ENCODE data around the gene STOML2. TPM values are rescaled to one million over a fixed set of nuclear protein-coding genes. Genes with fewer than 3 reads are reported as not detected.

Gene STOML2
- total RNA-seq, 1 donor from 2014 or later, result 93.4 TPM

- H3K36me3 Mint-ChIP-seq, result peaks cover 7% of the 10 kb centered on the region
- H3K4me3 Mint-ChIP-seq, result no peak overlapping the region
- DNase-seq (ENCODE audit: low spot score in 2 of 2, unreplicated experiment in 2 of 2), result no peak
Observed at GRCh38 chr9:35074141-35074540, 28.8 kb downstream of the STOML2 start.

GRCh38 chr9:35073279-35073612 lies 29.7 kb downstream of the STOML2 start:
- Mint-ChIP-seq H3K4me3 (no peak overlapping the region), H3K27me3 (ENCODE audit: low read depth) (no peaks in the 10 kb centered on the region), H3K36me3 (peaks cover 7% of the 10 kb centered on the region), H3K27ac (peak overlapping the region; percentile 95), H3K9me3 (no peaks in the 10 kb centered on the region), H3K4me1 (peaks cover 43% of the 10 kb centered on the region)
- DNase-seq (ENCODE audit: low spot score in 2 of 2, unreplicated experiment in 2 of 2), result no peak
- TF ChIP-seq, protein P1, sequence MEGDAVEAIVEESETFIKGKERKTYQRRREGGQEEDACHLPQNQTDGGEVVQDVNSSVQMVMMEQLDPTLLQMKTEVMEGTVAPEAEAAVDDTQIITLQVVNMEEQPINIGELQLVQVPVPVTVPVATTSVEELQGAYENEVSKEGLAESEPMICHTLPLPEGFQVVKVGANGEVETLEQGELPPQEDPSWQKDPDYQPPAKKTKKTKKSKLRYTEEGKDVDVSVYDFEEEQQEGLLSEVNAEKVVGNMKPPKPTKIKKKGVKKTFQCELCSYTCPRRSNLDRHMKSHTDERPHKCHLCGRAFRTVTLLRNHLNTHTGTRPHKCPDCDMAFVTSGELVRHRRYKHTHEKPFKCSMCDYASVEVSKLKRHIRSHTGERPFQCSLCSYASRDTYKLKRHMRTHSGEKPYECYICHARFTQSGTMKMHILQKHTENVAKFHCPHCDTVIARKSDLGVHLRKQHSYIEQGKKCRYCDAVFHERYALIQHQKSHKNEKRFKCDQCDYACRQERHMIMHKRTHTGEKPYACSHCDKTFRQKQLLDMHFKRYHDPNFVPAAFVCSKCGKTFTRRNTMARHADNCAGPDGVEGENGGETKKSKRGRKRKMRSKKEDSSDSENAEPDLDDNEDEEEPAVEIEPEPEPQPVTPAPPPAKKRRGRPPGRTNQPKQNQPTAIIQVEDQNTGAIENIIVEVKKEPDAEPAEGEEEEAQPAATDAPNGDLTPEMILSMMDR (IDR thresholded peaks at IDR 0.05; ENCODE audit: unreplicated experiment), result no peak

More at GRCh38 chr9:35074141-35074540, 28.8 kb downstream of the STOML2 start:
- TF ChIP-seq, protein P1 (IDR thresholded peaks at IDR 0.05; ENCODE audit: unreplicated experiment), result no peak
- peak overlapping the region; percentile 67 for H3K27ac Mint-ChIP-seq
- H3K9me3 Mint-ChIP-seq, result no peaks in the 10 kb centered on the region
- peaks cover 43% of the 10 kb centered on the region for H3K4me1 Mint-ChIP-seq
- H3K27me3 Mint-ChIP-seq (ENCODE audit: low read depth), result no peaks in the 10 kb centered on the region

DNA sequence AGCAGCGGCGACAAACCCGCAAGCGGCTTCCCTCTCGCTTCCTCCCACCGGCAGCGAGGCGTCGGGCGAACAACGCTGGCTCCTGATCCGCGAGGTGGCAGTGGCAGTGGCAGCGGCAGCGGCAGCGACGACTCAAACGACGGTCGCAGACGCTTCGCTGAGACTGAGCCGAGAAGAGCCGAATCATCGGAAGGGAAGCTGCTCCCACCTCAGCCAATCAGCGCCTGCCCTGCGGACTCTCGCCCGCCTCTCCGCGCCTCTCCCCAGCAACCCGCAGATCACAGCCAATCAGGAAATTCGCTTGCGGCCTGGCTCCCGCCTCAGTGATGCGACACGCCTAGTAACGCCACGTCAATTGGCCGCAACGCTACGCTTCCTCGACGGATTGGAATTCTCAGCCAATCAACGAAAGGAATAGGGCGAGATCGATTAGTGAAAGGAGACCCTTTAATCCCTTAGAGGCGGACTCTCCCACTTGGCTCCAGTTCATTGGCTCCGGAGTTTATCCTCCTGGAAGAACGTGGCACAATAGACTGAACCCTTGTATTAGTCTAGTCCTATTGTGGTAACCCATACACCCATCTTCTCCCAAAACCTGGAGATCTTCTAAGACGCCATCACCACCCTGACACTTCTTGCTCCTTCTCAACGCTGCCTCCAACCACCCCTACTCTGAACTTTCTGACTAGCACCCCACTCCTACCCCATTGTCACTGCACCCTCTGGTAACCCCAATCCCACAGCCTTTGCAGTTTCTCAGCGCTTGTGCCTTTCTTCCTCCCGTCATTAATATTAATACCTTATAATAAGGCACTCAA lies 30.3 kb downstream of the STOML2 start, which contains the start of gene VCP:
TSS of gene VCP (minus strand) at position 165 of the 818 bp plus-strand sequence. CDS start 272 bp downstream, outside the sequence.
- H3K27me3 Mint-ChIP-seq (ENCODE audit: low read depth), result no peaks in the 10 kb centered on the region
- TF ChIP-seq, protein P1 (IDR thresholded peaks at IDR 0.05; ENCODE audit: unreplicated experiment), result no peak
- no peaks in the 10 kb centered on the region for H3K9me3 Mint-ChIP-seq
- peak within 1 kb of the TSS; percentile 92 for H3K4me3 Mint-ChIP-seq
- peaks cover 41% of the 10 kb centered on the region for H3K4me1 Mint-ChIP-seq
- H3K36me3 Mint-ChIP-seq, result peaks cover 11% of the 10 kb centered on the region
- H3K27ac Mint-ChIP-seq, result peak within 1 kb of the TSS; percentile 98
- peak; percentile 98 for DNase-seq (ENCODE audit: low spot score in 2 of 2, unreplicated experiment in 2 of 2)

- peaks cover 16% of the 10 kb centered on the region for H3K36me3 Mint-ChIP-seq
- H3K9me3 Mint-ChIP-seq, result no peaks in the 10 kb centered on the region
- H3K4me1 Mint-ChIP-seq, result peaks cover 38% of the 10 kb centered on the region
Observed at GRCh38 chr9:35071814-35072460, 31.0 kb downstream of the STOML2 start.

More at GRCh38 chr9:35071814-35072460, 31.0 kb downstream of the STOML2 start:
- H3K27ac Mint-ChIP-seq, result peak overlapping the region; percentile 98
- DNase-seq (ENCODE audit: low spot score in 2 of 2, unreplicated experiment in 2 of 2), result peak; percentile 55 to 80
- no peaks in the 10 kb centered on the region for H3K27me3 Mint-ChIP-seq (ENCODE audit: low read depth)
- TF ChIP-seq, protein P1 (IDR thresholded peaks at IDR 0.05; ENCODE audit: unreplicated experiment), result peak; percentile 29
- H3K4me3 Mint-ChIP-seq, result peak overlapping the region; percentile 92

Data from mesothelial cell of epicardium (in vitro differentiated cells).